GM15510 (cell line): Measurements from ENCODE around the gene NPAP1.

Experiments used
- POLR2A ChIP-seq: IDR thresholded peaks from 3 replicates; pipeline ENCODE4 v1.6.1; 2011; ENCODE audit warnings: borderline replicate concordance; ENCODE audit not compliant: insufficient read length; ENCODE audit errors: extremely low read depth

NPAP1 gene

GRCh38 chr15:24718289-24719082 is 42.9 kb downstream of the NPAP1 start:
- TF ChIP-seq POLR2A, result no peak

- TF ChIP-seq POLR2A, result no peak
Observed at GRCh38 chr15:24729760-24730159, 54.2 kb downstream of the NPAP1 start.
